RWPE2 (cell line): ENCODE measurements around the gene C7orf33.

Source experiments
- ATAC-seq: fragments of 200-7000 bp; cut with Tn5 transposase; 3 replicates; pipeline ENCODE4 v1.9.1; 2021; ENCODE audit warnings: low read depth
- DNase-seq: peaks from one replicate; pipeline ENCODE4 v3.0.0-alpha.2; 2020; ENCODE audit warnings: low spot score
- H3K27ac ChIP-seq: fragments of 450-650 bp; 2 replicates; pipeline ENCODE4 v1.5.1; 2017; ENCODE audit warnings: mild to moderate bottlenecking; ENCODE audit not compliant: poor library complexity, severe bottlenecking
- H3K27me3 ChIP-seq: fragments of 250-450 bp; sonication (Bioruptor Pico); 2 replicates; pipeline ENCODE4 v1.5.1; 2021; ENCODE audit warnings: mild to moderate bottlenecking, moderate library complexity; ENCODE audit not compliant: insufficient read depth, poor library complexity, severe bottlenecking
- H3K36me3 ChIP-seq: fragments of 250-450 bp; sonication (Bioruptor Pico); 2 replicates; pipeline ENCODE4 v1.5.1; 2020; ENCODE audit warnings: low read depth, mild to moderate bottlenecking, moderate library complexity
- H3K4me1 ChIP-seq: fragments of 250-450 bp; sonication (Bioruptor Pico); 2 replicates; pipeline ENCODE4 v1.5.1; 2021; ENCODE audit warnings: mild to moderate bottlenecking, moderate library complexity; ENCODE audit not compliant: insufficient read depth, poor library complexity, severe bottlenecking
- H3K4me3 ChIP-seq: fragments of 250-450 bp; sonication (Bioruptor Pico); 2 replicates; pipeline ENCODE4 v1.5.1; 2021; ENCODE audit warnings: mild to moderate bottlenecking, moderate library complexity; ENCODE audit not compliant: severe bottlenecking
- H3K9me3 ChIP-seq: fragments of 250-450 bp; sonication (Bioruptor Pico); 2 replicates; pipeline ENCODE4 v1.5.1; 2021; ENCODE audit warnings: mild to moderate bottlenecking, moderate library complexity; ENCODE audit not compliant: severe bottlenecking
- CTCF ChIP-seq: fragments of 450-650 bp; IDR thresholded peaks from one replicate; pipeline ENCODE4 v1.5.1; 2017; ENCODE audit warnings: mild to moderate bottlenecking, moderate library complexity; ENCODE audit not compliant: poor library complexity, severe bottlenecking

C7orf33 gene

DNA sequence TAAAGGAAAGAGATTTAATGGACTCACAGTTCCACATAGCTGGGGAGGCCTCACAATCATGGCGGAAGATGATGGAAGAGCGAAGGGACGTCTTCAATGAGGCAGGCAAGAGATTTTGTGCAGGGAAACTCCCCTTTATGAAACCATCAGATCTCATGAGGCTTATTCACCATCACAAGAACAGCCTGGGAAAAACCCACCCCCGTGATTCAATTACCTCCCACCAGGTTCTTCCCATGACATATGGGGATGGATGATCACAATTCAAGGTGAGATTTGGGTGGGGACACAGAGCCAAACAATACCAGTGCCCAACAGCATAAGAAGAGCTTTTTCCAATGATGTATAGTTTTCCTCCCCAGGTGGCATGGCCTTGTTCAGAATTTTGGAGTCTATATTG is 11.2 kb upstream of the C7orf33 start:
- H3K36me3 ChIP-seq, result no peaks in the 10 kb centered on the region
- DNase-seq (no peak), ATAC-seq (no peak)
- H3K4me1 ChIP-seq, result no peaks in the 10 kb centered on the region
- no peaks in the 10 kb centered on the region for H3K27me3 ChIP-seq
- no peak overlapping the region for H3K27ac ChIP-seq
- TF ChIP-seq CTCF, result no peak
- no peaks in the 10 kb centered on the region for H3K9me3 ChIP-seq
- no peak overlapping the region for H3K4me3 ChIP-seq

- Histone ChIP-seq H3K27ac (no peak overlapping the region), H3K9me3 (no peaks in the 10 kb centered on the region), H3K36me3 (no peaks in the 10 kb centered on the region), H3K27me3 (no peaks in the 10 kb centered on the region), H3K4me1 (no peaks in the 10 kb centered on the region), H3K4me3 (no peak overlapping the region)
- DNase-seq (no peak), ATAC-seq (no peak)
- TF ChIP-seq CTCF, result no peak
Observed at GRCh38 chr7:148580446-148580845, 10.1 kb upstream of the C7orf33 start.

DNA sequence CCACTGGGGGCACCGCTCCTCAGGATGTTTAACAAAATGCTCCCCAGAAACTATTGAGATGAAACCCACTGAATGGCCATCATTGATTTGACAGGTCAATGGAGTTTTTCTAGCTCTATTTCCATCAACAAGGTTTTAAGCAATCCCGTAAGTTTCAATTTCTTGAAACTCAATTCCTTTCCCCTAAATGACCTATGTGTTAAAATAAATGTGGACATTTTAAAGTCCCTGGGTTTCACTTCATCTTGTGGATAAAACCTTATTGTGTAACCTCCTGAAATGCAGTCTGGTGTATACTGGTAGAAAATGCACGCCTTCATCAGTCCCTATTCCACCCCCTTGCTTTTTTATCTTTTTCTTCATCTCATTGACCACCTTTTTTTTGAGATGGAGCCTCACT is 8.9 kb upstream of the C7orf33 start:
- no peak for ATAC-seq
- no peak for TF ChIP-seq CTCF
- H3K27ac ChIP-seq, result no peak overlapping the region
- H3K9me3 ChIP-seq, result no peaks in the 10 kb centered on the region
- no peak for DNase-seq
- no peaks in the 10 kb centered on the region for H3K27me3 ChIP-seq
- no peak overlapping the region for H3K4me3 ChIP-seq
- H3K4me1 ChIP-seq, result no peaks in the 10 kb centered on the region
- H3K36me3 ChIP-seq, result no peaks in the 10 kb centered on the region

GRCh38 chr7:148584154-148584827 is 6.3 kb upstream of the C7orf33 start:
- TF ChIP-seq CTCF, result no peak
- H3K4me3 ChIP-seq, result no peak overlapping the region

GRCh38 chr7:148585399-148585798 is 5.2 kb upstream of the C7orf33 start:
- ATAC-seq, result no peak
- TF ChIP-seq CTCF, result no peak
- Histone ChIP-seq H3K4me1 (no peaks in the 10 kb centered on the region), H3K27ac (no peak overlapping the region), H3K4me3 (no peak overlapping the region), H3K36me3 (no peaks in the 10 kb centered on the region), H3K9me3 (no peaks in the 10 kb centered on the region), H3K27me3 (no peaks in the 10 kb centered on the region)
- no peak for DNase-seq

More at GRCh38 chr7:148584154-148584827, 6.3 kb upstream of the C7orf33 start:
- no peak for DNase-seq
- no peaks in the 10 kb centered on the region for H3K36me3 ChIP-seq
- H3K27me3 ChIP-seq, result no peaks in the 10 kb centered on the region
- H3K9me3 ChIP-seq, result no peaks in the 10 kb centered on the region
- H3K4me1 ChIP-seq, result no peaks in the 10 kb centered on the region
- no peak overlapping the region for H3K27ac ChIP-seq
- no peak for ATAC-seq
